HEK293 (cell line): ENCODE data around the gene AFF3.
A peak's percentile ranks its signal among the peaks of the same experiment; 100 is the strongest.

ENCODE experiments used
- CTCF ChIA-PET: fragments of 350-600 bp; formaldehyde crosslinking; extraction: SDS; loops from one replicate; lab custom pipeline; 2021; ENCODE audit warnings: antibody characterized with exemption; lab: Yijun Ruan, JAX
- POLR2A ChIA-PET: fragments of 300-600 bp; formaldehyde crosslinking; extraction: SDS; loops from one replicate; lab custom pipeline; 2020; ENCODE audit warnings: antibody characterized with exemption, inconsistent platforms; lab: Yijun Ruan, JAX
- H3K27ac ChIP-seq: fragments of 200-500 bp; sonication (Bioruptor generic); 2 replicates; pipeline ENCODE4 v1.5.1; 2014; ENCODE audit warnings: low read depth, low read length, control low read depth, inconsistent platforms; ENCODE audit errors: extremely low read depth
- H3K36me3 ChIP-seq, 2 experiments: fragments of 200-500 bp in 1 of 2; sonication (Bioruptor generic) in 1 of 2; 1 replicate in 1 of 2; 2 replicates in 1 of 2; pipeline ENCODE4 v1.5.1; 2014 to 2017; ENCODE audit warnings: inconsistent platforms in 2 of 2, low read length in 2 of 2; ENCODE audit not compliant: control insufficient read depth in 2 of 2, insufficient read depth in 1 of 2
- H3K4me1 ChIP-seq: fragments of 200-500 bp; sonication (Bioruptor generic); 2 replicates; pipeline ENCODE4 v1.5.1; 2014; ENCODE audit warnings: mild to moderate bottlenecking, low read length, inconsistent platforms; ENCODE audit not compliant: control insufficient read depth, insufficient read depth
- H3K4me3 ChIP-seq: 2 replicates; pipeline ENCODE4 v1.5.1; 2011; ENCODE audit warnings: low read depth, mild to moderate bottlenecking, control low read depth, low read length, moderate library complexity
- H3K9me3 ChIP-seq: fragments of 200-500 bp; sonication (Bioruptor generic); 2 replicates; pipeline ENCODE4 v1.5.1; 2014; ENCODE audit warnings: low read depth, low read length, inconsistent platforms; ENCODE audit not compliant: control insufficient read depth, insufficient read depth
- KLF1 ChIP-seq: fragments of 450-650 bp; formaldehyde crosslinking; IDR thresholded peaks from 2 replicates; pipeline ENCODE4 v1.5.1; 2016; ENCODE audit warnings: missing biosample characterization, missing genetic modification characterization
- MYNN ChIP-seq: fragments of 450-650 bp; formaldehyde crosslinking; IDR thresholded peaks from 2 replicates; pipeline ENCODE4 v1.5.1; 2016; ENCODE audit warnings: missing biosample characterization, missing genetic modification characterization, borderline replicate concordance
- SCRT1 ChIP-seq: fragments of 450-650 bp; formaldehyde crosslinking; IDR thresholded peaks from 2 replicates; pipeline ENCODE4 v1.5.1; 2016; ENCODE audit warnings: missing biosample characterization, missing genetic modification characterization, borderline replicate concordance
- SETDB1 ChIP-seq: IDR thresholded peaks from one replicate; pipeline ENCODE4 v1.6.1; 2017; ENCODE audit warnings: mild to moderate bottlenecking, low read length, moderate library complexity, mixed read lengths; ENCODE audit not compliant: insufficient read length
- YY1 ChIP-seq: fragments of 450-650 bp; formaldehyde crosslinking; IDR thresholded peaks from 2 replicates; pipeline ENCODE4 v1.5.1; 2018; ENCODE audit warnings: missing biosample characterization, missing genetic modification characterization
- ZNF76 ChIP-seq: fragments of 450-650 bp; formaldehyde crosslinking; IDR thresholded peaks from 2 replicates; pipeline ENCODE4; 2016; ENCODE audit warnings: low read depth, missing biosample characterization, missing genetic modification characterization, borderline replicate concordance
- TF ChIP-seq, protein P1 (sequence below): fragments of 450-650 bp; formaldehyde crosslinking; IDR thresholded peaks from 2 replicates; pipeline ENCODE4 v1.5.1; 2016; ENCODE audit warnings: missing biosample characterization, missing genetic modification characterization
- TF ChIP-seq, protein P2 (sequence below): fragments of 450-650 bp; formaldehyde crosslinking; IDR thresholded peaks from 2 replicates; pipeline ENCODE4 v1.5.1; 2016; ENCODE audit warnings: missing biosample characterization, missing genetic modification characterization
- TF ChIP-seq, protein P3 (sequence below): fragments of 450-650 bp; formaldehyde crosslinking; IDR thresholded peaks from 2 replicates; pipeline ENCODE4 v1.5.1; 2017; ENCODE audit warnings: missing biosample characterization, missing genetic modification characterization
- TF ChIP-seq, protein P4 (sequence below): fragments of 450-650 bp; formaldehyde crosslinking; IDR thresholded peaks from 2 replicates; pipeline ENCODE4 v1.5.1; 2016; ENCODE audit warnings: missing biosample characterization, missing genetic modification characterization
- TF ChIP-seq, protein P5 (sequence below): fragments of 450-650 bp; formaldehyde crosslinking; IDR thresholded peaks from 2 replicates; pipeline ENCODE4 v1.5.1; 2017; ENCODE audit warnings: missing biosample characterization, missing genetic modification characterization
- TF ChIP-seq, protein P6 (sequence below): fragments of 450-650 bp; formaldehyde crosslinking; IDR thresholded peaks from 2 replicates; pipeline ENCODE4 v1.5.1; 2016; ENCODE audit warnings: missing biosample characterization, missing genetic modification characterization

AFF3 gene

DNA sequence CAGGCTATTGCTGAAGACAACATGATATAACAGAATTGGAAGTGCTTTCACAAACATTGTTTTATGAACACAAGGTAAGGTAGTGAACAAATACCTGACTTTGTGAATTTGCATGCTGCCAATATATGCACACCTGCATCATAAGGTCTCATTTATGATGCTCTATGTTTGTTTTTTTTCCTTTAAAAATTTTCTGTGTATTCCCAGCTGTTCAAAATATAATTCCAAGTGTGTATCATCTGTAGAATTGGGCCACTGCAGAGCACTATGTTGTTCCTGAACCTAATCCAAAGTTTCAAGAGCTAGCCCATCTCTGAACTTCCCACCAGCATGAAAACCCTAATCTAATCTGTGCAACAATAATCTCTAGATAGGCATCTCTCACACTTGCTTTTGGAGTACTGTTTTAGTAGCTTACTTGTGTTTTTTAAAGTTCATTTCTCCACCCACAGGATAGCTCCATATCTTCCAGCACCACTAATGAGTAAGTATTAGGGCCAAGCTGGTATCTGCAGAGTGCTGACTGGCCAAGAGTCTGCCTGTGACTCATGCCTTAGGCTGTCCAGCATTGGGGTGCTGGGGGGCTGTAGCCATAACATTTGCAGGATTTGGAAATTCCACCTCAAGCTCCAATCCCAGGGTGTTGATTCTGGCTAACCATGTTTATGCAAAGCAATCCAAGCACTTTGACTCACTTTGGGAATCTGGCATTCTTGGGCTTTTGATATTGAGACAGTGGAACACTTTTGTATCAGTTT lies 444.4 kb downstream of the AFF3 start (continued):
- TF ChIP-seq, protein P1, sequence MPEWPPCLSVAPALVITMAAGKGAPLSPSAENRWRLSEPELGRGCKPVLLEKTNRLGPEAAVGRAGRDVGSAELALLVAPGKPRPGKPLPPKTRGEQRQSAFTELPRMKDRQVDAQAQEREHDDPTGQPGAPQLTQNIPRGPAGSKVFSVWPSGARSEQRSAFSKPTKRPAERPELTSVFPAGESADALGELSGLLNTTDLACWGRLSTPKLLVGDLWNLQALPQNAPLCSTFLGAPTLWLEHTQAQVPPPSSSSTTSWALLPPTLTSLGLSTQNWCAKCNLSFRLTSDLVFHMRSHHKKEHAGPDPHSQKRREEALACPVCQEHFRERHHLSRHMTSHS (tag by site-specific recombination), result no peak
- TF ChIP-seq, protein P2, sequence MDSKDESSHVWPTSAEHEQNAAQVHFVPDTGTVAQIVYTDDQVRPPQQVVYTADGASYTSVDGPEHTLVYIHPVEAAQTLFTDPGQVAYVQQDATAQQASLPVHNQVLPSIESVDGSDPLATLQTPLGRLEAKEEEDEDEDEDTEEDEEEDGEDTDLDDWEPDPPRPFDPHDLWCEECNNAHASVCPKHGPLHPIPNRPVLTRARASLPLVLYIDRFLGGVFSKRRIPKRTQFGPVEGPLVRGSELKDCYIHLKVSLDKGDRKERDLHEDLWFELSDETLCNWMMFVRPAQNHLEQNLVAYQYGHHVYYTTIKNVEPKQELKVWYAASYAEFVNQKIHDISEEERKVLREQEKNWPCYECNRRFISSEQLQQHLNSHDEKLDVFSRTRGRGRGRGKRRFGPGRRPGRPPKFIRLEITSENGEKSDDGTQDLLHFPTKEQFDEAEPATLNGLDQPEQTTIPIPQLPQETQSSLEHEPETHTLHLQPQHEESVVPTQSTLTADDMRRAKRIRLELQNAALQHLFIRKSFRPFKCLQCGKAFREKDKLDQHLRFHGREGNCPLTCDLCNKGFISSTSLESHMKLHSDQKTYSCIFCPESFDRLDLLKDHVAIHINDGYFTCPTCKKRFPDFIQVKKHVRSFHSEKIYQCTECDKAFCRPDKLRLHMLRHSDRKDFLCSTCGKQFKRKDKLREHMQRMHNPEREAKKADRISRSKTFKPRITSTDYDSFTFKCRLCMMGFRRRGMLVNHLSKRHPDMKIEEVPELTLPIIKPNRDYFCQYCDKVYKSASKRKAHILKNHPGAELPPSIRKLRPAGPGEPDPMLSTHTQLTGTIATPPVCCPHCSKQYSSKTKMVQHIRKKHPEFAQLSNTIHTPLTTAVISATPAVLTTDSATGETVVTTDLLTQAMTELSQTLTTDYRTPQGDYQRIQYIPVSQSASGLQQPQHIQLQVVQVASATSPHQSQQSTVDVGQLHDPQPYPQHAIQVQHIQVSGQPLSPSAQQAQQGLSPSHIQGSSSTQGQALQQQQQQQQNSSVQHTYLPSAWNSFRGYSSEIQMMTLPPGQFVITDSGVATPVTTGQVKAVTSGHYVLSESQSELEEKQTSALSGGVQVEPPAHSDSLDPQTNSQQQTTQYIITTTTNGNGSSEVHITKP, result no peak
- TF ChIP-seq, protein P3, sequence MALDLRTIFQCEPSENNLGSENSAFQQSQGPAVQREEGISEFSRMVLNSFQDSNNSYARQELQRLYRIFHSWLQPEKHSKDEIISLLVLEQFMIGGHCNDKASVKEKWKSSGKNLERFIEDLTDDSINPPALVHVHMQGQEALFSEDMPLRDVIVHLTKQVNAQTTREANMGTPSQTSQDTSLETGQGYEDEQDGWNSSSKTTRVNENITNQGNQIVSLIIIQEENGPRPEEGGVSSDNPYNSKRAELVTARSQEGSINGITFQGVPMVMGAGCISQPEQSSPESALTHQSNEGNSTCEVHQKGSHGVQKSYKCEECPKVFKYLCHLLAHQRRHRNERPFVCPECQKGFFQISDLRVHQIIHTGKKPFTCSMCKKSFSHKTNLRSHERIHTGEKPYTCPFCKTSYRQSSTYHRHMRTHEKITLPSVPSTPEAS (tag by site-specific recombination), result no peak
- TF ChIP-seq, protein P4, sequence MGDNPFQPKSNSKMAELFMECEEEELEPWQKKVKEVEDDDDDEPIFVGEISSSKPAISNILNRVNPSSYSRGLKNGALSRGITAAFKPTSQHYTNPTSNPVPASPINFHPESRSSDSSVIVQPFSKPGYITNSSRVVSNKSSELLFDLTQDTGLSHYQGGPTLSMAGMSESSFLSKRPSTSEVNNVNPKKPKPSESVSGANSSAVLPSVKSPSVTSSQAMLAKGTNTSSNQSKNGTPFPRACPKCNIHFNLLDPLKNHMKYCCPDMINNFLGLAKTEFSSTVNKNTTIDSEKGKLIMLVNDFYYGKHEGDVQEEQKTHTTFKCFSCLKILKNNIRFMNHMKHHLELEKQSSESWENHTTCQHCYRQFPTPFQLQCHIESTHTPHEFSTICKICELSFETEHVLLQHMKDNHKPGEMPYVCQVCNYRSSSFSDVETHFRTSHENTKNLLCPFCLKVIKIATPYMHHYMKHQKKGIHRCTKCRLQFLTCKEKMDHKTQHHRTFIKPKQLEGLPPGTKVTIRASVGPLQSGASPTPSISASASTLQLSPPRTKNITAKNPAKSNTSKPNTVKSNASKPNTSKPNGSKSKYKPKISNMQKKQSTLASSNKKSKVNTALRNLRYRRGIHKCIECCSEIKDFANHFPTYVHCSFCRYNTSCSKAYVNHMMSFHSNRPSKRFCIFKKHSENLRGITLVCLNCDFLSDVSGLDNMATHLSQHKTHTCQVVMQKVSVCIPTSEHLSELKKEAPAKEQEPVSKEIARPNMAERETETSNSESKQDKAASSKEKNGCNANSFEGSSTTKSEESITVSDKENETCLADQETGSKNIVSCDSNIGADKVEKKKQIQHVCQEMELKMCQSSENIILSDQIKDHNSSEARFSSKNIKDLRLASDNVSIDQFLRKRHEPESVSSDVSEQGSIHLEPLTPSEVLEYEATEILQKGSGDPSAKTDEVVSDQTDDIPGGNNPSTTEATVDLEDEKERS, result no peak

DNA sequence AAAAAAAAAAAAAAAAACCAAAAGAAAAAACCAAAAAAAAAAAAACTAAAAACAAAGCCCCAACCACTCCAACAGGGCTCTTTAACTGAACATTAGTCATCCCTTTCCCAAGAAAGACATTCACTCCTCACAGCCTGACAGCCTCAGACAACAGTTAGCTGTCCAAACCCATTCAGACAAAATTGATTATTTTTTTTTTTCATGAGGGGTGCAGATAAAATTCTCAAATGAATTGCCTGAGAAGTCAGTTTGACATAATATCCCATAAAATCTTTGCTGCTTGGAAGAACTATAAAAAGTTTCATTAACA lies 446.5 kb downstream of the AFF3 start:
- no peaks in the 10 kb centered on the region for H3K9me3 ChIP-seq
- CTCF ChIA-PET, result no interaction called here
- no peak for TF ChIP-seq ZNF76
- no peak for TF ChIP-seq MYNN
- no peak for TF ChIP-seq SETDB1
- TF ChIP-seq YY1 (tag by site-specific recombination), result no peak
- TF ChIP-seq, protein P5, sequence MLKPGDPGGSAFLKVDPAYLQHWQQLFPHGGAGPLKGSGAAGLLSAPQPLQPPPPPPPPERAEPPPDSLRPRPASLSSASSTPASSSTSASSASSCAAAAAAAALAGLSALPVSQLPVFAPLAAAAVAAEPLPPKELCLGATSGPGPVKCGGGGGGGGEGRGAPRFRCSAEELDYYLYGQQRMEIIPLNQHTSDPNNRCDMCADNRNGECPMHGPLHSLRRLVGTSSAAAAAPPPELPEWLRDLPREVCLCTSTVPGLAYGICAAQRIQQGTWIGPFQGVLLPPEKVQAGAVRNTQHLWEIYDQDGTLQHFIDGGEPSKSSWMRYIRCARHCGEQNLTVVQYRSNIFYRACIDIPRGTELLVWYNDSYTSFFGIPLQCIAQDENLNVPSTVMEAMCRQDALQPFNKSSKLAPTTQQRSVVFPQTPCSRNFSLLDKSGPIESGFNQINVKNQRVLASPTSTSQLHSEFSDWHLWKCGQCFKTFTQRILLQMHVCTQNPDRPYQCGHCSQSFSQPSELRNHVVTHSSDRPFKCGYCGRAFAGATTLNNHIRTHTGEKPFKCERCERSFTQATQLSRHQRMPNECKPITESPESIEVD, result peak; percentile 26; the same call in 1 of the 2 replicates
- no peak for TF ChIP-seq SCRT1 (tag by site-specific recombination)
- TF ChIP-seq KLF1 (tag by site-specific recombination), result no peak
- TF ChIP-seq, protein P6, sequence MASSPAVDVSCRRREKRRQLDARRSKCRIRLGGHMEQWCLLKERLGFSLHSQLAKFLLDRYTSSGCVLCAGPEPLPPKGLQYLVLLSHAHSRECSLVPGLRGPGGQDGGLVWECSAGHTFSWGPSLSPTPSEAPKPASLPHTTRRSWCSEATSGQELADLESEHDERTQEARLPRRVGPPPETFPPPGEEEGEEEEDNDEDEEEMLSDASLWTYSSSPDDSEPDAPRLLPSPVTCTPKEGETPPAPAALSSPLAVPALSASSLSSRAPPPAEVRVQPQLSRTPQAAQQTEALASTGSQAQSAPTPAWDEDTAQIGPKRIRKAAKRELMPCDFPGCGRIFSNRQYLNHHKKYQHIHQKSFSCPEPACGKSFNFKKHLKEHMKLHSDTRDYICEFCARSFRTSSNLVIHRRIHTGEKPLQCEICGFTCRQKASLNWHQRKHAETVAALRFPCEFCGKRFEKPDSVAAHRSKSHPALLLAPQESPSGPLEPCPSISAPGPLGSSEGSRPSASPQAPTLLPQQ (tag by site-specific recombination), result no peak
- no peaks in the 10 kb centered on the region for H3K36me3 ChIP-seq
- no peaks in the 10 kb centered on the region for H3K4me1 ChIP-seq
- POLR2A ChIA-PET, result no interaction called here
- no peak overlapping the region for H3K4me3 ChIP-seq
- no peak overlapping the region for H3K27ac ChIP-seq
